ENCODE measurements around the gene RNF217.

Gene RNF217

DNA sequence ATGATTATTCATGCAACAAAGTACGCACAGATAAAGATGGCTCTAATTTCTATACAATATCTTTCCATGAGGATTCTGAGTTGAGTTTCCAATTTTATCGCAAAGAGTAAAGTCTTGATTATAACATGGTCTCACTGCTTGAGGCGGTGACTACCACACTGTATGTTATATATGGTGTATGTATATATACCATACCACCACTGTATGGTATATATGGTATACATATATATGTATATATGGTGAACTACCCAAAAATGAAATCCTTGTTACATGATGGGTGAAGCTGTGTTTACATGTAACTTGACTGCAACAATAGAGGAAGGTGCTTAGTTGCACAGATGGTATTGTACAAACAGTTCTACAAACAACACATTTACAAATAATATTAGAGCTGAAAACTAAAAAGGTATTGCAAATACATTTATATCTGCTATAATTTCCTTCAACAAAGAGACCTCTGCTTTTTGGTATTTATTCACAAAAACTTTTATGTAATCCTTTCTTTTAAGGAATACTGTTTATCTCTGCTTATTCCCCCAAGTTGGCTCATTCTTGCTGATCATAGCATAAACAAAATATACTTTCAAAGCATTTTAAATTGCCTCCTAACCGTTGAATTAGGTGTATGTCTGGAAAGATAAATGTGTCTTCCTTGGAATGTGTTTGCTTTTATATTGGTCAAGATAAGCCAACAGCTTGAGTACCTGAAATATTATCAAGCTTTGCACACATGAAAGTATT is 113.7 kb downstream of the RNF217 start:
- H3K4me3 ChIP-seq (ENCODE audit: low read length, poor library complexity, severe bottlenecking), result no peak overlapping the region
- no peaks in the 10 kb centered on the region for H3K4me1 ChIP-seq (ENCODE audit: insufficient read depth, low read length, poor library complexity, severe bottlenecking)
- TF ChIP-seq CTCF (conservative IDR thresholded peaks at IDR 0.05; ENCODE audit: low read length) (no peak), EZH2phosphoT487 (IDR thresholded peaks at IDR 0.05; ENCODE audit: borderline replicate concordance) (no peak)
- no peaks in the 10 kb centered on the region for H3K36me3 ChIP-seq (ENCODE audit: insufficient read depth, low read length)
- no peaks in the 10 kb centered on the region for H3K9me2 ChIP-seq (replicated peaks; ENCODE audit: low read depth, low read length)
- H3K9ac ChIP-seq (ENCODE audit: low read depth, low read length, poor library complexity, severe bottlenecking), result no peak overlapping the region
- no peaks in the 10 kb centered on the region for H3K27me3 ChIP-seq (ENCODE audit: insufficient read depth, low read length, poor library complexity, severe bottlenecking)
- H3K79me2 ChIP-seq (ENCODE audit: insufficient read depth, low read length), result no peaks in the 10 kb centered on the region
- no peaks in the 10 kb centered on the region for H3K9me3 ChIP-seq (ENCODE audit: insufficient read depth, low read depth, low read length)
- H3K4me2 ChIP-seq (ENCODE audit: low read depth, low read length, poor library complexity, severe bottlenecking), result no peak overlapping the region
- no peaks in the 10 kb centered on the region for H4K20me1 ChIP-seq (ENCODE audit: insufficient read depth, low read length, poor library complexity, severe bottlenecking)
- H2AFZ ChIP-seq (ENCODE audit: low read length), result no peak overlapping the region
- H3F3A ChIP-seq (ENCODE audit: low read depth), result no peaks in the 10 kb centered on the region

DNA sequence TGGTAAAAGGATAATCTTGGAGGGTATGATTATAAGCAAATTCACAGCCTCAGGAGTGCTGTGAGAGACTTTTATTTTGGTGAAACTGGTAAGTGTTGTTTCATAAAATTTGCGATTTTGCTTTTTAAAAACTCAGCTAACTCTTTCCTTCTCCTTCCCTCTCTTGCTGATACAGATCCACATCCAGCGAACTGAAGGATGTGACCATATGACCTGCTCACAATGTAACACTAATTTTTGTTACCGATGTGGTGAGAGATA is 114.2 kb downstream of the RNF217 start:
- H3K27me3 ChIP-seq (ENCODE audit: insufficient read depth, low read length, poor library complexity, severe bottlenecking), result no peaks in the 10 kb centered on the region
- TF ChIP-seq CTCF (conservative IDR thresholded peaks at IDR 0.05; ENCODE audit: low read length) (no peak), EZH2phosphoT487 (IDR thresholded peaks at IDR 0.05; ENCODE audit: borderline replicate concordance) (no peak)
- no peak overlapping the region for H3K9ac ChIP-seq (ENCODE audit: low read depth, low read length, poor library complexity, severe bottlenecking)
- no peak overlapping the region for H3K4me2 ChIP-seq (ENCODE audit: low read depth, low read length, poor library complexity, severe bottlenecking)
- no peaks in the 10 kb centered on the region for H3K79me2 ChIP-seq (ENCODE audit: insufficient read depth, low read length)
- H3K9me3 ChIP-seq (ENCODE audit: insufficient read depth, low read depth, low read length), result no peaks in the 10 kb centered on the region
- no peaks in the 10 kb centered on the region for H4K20me1 ChIP-seq (ENCODE audit: insufficient read depth, low read length, poor library complexity, severe bottlenecking)
- H3K4me1 ChIP-seq (ENCODE audit: insufficient read depth, low read length, poor library complexity, severe bottlenecking), result no peaks in the 10 kb centered on the region
- H2AFZ ChIP-seq (ENCODE audit: low read length), result no peak overlapping the region
- H3K9me2 ChIP-seq (replicated peaks; ENCODE audit: low read depth, low read length), result no peaks in the 10 kb centered on the region
- no peaks in the 10 kb centered on the region for H3K36me3 ChIP-seq (ENCODE audit: insufficient read depth, low read length)
- no peak overlapping the region for H3K4me3 ChIP-seq (ENCODE audit: low read length, poor library complexity, severe bottlenecking)
- H3F3A ChIP-seq (ENCODE audit: low read depth), result no peaks in the 10 kb centered on the region

DNA sequence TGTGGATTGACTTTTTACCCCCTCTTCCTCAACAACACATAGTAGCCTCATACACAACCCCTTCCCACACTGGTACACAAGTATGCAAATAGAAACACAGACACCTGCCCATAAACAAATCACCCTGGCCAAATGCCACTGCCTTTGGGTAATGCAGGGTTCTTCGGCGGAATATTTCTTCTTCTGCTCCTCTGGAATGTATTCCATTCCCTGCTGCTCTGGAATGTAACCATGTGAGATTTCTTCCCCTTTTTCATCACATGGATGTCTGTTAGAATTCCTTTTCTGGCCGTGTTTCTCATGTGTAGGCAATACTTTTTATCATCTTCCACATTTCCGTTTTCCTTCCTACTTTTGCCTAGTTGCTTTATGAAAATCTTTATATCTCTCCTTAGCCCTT is 115.2 kb downstream of the RNF217 start:
- TF ChIP-seq CTCF (conservative IDR thresholded peaks at IDR 0.05; ENCODE audit: low read length) (no peak), EZH2phosphoT487 (IDR thresholded peaks at IDR 0.05; ENCODE audit: borderline replicate concordance) (no peak)
- H3K4me1 ChIP-seq (ENCODE audit: insufficient read depth, low read length, poor library complexity, severe bottlenecking), result no peaks in the 10 kb centered on the region
- no peaks in the 10 kb centered on the region for H3F3A ChIP-seq (ENCODE audit: low read depth)
- no peaks in the 10 kb centered on the region for H3K9me2 ChIP-seq (replicated peaks; ENCODE audit: low read depth, low read length)
- H3K79me2 ChIP-seq (ENCODE audit: insufficient read depth, low read length), result no peaks in the 10 kb centered on the region
- no peaks in the 10 kb centered on the region for H3K9me3 ChIP-seq (ENCODE audit: insufficient read depth, low read depth, low read length)
- H4K20me1 ChIP-seq (ENCODE audit: insufficient read depth, low read length, poor library complexity, severe bottlenecking), result no peaks in the 10 kb centered on the region
- H3K36me3 ChIP-seq (ENCODE audit: insufficient read depth, low read length), result no peaks in the 10 kb centered on the region
- H2AFZ ChIP-seq (ENCODE audit: low read length), result no peak overlapping the region
- H3K27me3 ChIP-seq (ENCODE audit: insufficient read depth, low read length, poor library complexity, severe bottlenecking), result no peaks in the 10 kb centered on the region
- H3K4me3 ChIP-seq (ENCODE audit: low read length, poor library complexity, severe bottlenecking), result no peak overlapping the region
- no peak overlapping the region for H3K4me2 ChIP-seq (ENCODE audit: low read depth, low read length, poor library complexity, severe bottlenecking)
- no peak overlapping the region for H3K9ac ChIP-seq (ENCODE audit: low read depth, low read length, poor library complexity, severe bottlenecking)

All from Loucy (cell line).